MCF 10A (cell line): Measurements from ENCODE around the gene OR10G7. TPM values are rescaled to one million over a fixed set of nuclear protein-coding genes. Genes with fewer than 3 reads are reported as not detected.

ENCODE experiments used
- BruUV-seq: library from RNA; stranded (reverse); fragments of 400-500 nt; replicated peaks from 2 replicates; lab custom pipeline; 2021; lab: Mats Ljungman, UMichigan
- CTCF ChIA-PET: fragments of 300-600 bp; sonication (Branson Sonifier 250); formaldehyde crosslinking; extraction: SDS; loops from one replicate; lab custom pipeline; 2021; ENCODE audit warnings: antibody characterized with exemption, inconsistent platforms; lab: Yijun Ruan, JAX
- POLR2A ChIA-PET: fragments of 300-600, 350-650 bp; sonication (Branson Sonifier 250); formaldehyde crosslinking; extraction: SDS; loops from one replicate; lab custom pipeline; 2020; ENCODE audit warnings: antibody characterized with exemption, inconsistent platforms; lab: Yijun Ruan, JAX
- DNase-seq: peaks from one replicate; pipeline ENCODE4 v3.0.0-alpha.2; 2018; ENCODE audit not compliant: unreplicated experiment
- H3K27ac Mint-ChIP-seq: one replicate; pipeline ENCODE4 v1.8.0; 2022; ENCODE audit warnings: mild to moderate bottlenecking, low read depth, mixed read lengths; ENCODE audit not compliant: unreplicated experiment
- H3K27me3 Mint-ChIP-seq: one replicate; pipeline ENCODE4 v1.8.0; 2022; ENCODE audit warnings: mixed read lengths; ENCODE audit not compliant: insufficient read depth, unreplicated experiment
- H3K36me3 Mint-ChIP-seq: one replicate; pipeline ENCODE4 v1.8.0; 2022; ENCODE audit warnings: mild to moderate bottlenecking, moderate library complexity, mixed read lengths; ENCODE audit not compliant: insufficient read depth, unreplicated experiment
- H3K4me1 Mint-ChIP-seq: one replicate; pipeline ENCODE4 v1.8.0; 2022; ENCODE audit warnings: mixed read lengths; ENCODE audit not compliant: insufficient read depth, unreplicated experiment
- H3K4me3 Mint-ChIP-seq: one replicate; pipeline ENCODE4 v1.8.0; 2022; ENCODE audit warnings: mild to moderate bottlenecking, moderate library complexity, mixed read lengths; ENCODE audit not compliant: unreplicated experiment
- H3K9me3 Mint-ChIP-seq: one replicate; pipeline ENCODE4 v1.8.0; 2022; ENCODE audit warnings: mixed read lengths; ENCODE audit not compliant: unreplicated experiment
- CTCF ChIP-seq: fragments of 200-600 bp; IDR thresholded peaks from one replicate; pipeline ENCODE4 v1.8.0; 2022; ENCODE audit warnings: antibody characterized with exemption, mild to moderate bottlenecking; ENCODE audit not compliant: unreplicated experiment
- intact Hi-C: fragments of 100-400 bp; cut with micrococcal nuclease; formaldehyde crosslinking; loops from 2 replicates; pipeline ENCODE4 v1.14.1; 2022
- total RNA-seq: library from RNA; stranded (reverse); gene quantifications from 2 replicates; pipeline ENCODE4 v1.2.3, GENCODE V29; 2022

The OR10G7 gene
- total RNA-seq, 1 experiment from 2014 or later, result not detected

DNA sequence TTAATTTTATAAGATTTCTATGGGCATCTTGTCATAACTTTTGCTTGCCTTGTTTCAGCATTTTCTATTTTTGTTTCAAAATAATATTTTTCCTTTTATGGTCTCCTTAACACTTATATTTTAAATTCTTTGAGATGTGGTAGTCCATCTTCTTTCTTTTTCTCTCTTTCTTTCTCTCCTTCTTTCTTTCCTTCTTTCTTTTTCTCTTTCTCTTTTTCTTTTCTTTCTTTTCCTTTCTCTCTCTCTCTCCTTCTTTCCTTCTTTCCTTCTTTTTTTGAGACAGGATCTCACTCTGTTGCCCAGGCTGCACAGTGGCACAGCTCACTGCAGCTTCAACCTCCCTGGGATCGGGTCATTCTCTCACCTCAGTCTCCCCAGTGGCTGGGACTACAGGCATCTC is 36.1 kb upstream of the OR10G7 start:
- DNase-seq, result no peak
- intact Hi-C loops, result no loop called here

DNA sequence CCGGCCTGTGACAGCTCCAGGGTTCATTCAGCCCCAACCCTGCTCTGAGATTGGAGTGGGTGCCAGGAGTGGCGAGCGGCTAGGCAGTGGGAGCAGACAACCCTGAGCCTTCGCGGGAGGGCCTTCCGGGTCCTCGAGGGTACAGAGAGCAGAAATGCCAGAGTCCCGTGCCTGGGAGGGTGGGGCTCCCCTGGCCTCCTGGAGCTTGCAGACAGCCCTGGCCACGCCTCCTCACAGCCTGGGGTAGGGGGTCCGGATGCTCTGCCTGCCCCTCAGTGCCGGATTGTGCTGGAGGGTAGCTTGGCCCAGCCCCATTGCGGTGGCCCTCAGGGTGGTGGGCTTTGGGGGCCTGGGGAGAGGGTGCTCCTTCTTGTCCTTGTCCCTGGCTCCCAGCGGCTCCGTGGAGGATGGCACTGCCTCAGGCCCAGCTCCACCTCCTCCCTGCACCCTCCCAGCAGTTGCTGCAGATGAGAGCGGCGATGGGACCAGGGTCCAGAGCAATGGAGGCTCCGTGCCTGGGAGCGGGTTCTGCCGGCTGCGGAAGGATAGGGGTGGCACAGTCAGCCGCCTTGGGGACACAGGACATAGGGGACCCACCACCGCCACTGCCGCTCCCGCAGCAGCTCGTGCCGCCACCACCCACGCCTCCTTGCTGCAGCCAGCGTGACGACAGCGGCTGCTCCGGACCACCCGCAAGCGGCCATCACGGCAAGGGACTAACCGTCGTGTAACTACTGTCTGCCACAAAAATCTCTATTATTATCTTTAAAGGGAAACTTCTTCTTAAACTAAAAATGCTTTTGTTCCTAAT is 34.9 kb upstream of the OR10G7 start:
- H3K4me1 Mint-ChIP-seq, result no peaks in the 10 kb centered on the region
- no peak for DNase-seq
- CTCF ChIA-PET, result interaction anchor here (0.7 to 1.8 kb wide), 3 partner anchors 48 to 201 kb away, joined by 4 to 6 read pairs (median 5); no protein-coding TSS in a partner anchor
- no TSS peak for BruUV-seq
- H3K9me3 Mint-ChIP-seq, result no peaks in the 10 kb centered on the region
- no peaks in the 10 kb centered on the region for H3K36me3 Mint-ChIP-seq
- POLR2A ChIA-PET, result interaction anchor here (0.6 kb wide), 1 partner anchor 300 kb away, joined by 3 read pairs; no protein-coding TSS in a partner anchor
- TF ChIP-seq CTCF, result no peak
- H3K27me3 Mint-ChIP-seq, result no peaks in the 10 kb centered on the region
- peak overlapping the region; percentile 17 for H3K4me3 Mint-ChIP-seq
- H3K27ac Mint-ChIP-seq, result no peak overlapping the region
- intact Hi-C loops, result no loop called here

More for the DNA sequence above, 36.1 kb upstream of the OR10G7 start:
- no peaks in the 10 kb centered on the region for H3K27me3 Mint-ChIP-seq
- TF ChIP-seq CTCF, result no peak
- no TSS peak for BruUV-seq
- no peaks in the 10 kb centered on the region for H3K36me3 Mint-ChIP-seq
- H3K4me3 Mint-ChIP-seq, result no peak overlapping the region
- no peaks in the 10 kb centered on the region for H3K4me1 Mint-ChIP-seq
- H3K9me3 Mint-ChIP-seq, result no peaks in the 10 kb centered on the region
- POLR2A ChIA-PET, result interaction anchor here (1.3 kb wide), 1 partner anchor 118 kb away, joined by 4 read pairs; no protein-coding TSS in a partner anchor
- CTCF ChIA-PET, result no interaction called here
- H3K27ac Mint-ChIP-seq, result no peak overlapping the region

DNA sequence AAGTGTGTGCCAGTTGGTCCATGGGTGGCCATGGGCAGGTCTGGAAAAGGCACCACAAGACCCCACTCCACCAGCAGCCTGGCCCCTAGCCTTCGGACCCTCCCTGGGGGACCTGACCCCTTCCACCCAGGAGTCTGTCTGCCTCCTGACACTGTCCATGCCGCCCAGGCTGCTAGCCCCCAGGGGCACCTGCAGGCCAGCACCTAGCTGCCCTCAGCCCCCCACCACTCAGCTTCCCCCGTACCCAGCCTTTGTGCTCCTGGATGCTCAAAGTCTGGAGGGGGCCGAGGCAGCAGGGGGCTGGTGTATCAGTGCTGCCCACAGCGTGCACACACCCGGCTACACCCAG is 34.3 kb upstream of the OR10G7 start:
- Mint-ChIP-seq H3K27ac (no peak overlapping the region), H3K4me3 (no peak overlapping the region), H3K36me3 (no peaks in the 10 kb centered on the region), H3K4me1 (no peaks in the 10 kb centered on the region), H3K27me3 (no peaks in the 10 kb centered on the region), H3K9me3 (no peaks in the 10 kb centered on the region)
- TF ChIP-seq CTCF, result no peak
- no TSS peak for BruUV-seq
- CTCF ChIA-PET, result interaction anchor here (1.5 to 1.8 kb wide), 2 partner anchors 119 to 202 kb away, joined by 5 to 6 read pairs; no protein-coding TSS in a partner anchor
- intact Hi-C loops, result no loop called here
- POLR2A ChIA-PET, result no interaction called here
- no peak for DNase-seq

- POLR2A ChIA-PET, result no interaction called here
- no peaks in the 10 kb centered on the region for H3K36me3 Mint-ChIP-seq
These were observed 33.4 kb upstream of the OR10G7 start for GRCh38 chr11:124074554-124074953.

More at GRCh38 chr11:124074554-124074953, 33.4 kb upstream of the OR10G7 start:
- Mint-ChIP-seq H3K4me1 (peaks cover under 1% of the 10 kb centered on the region), H3K9me3 (no peaks in the 10 kb centered on the region), H3K27me3 (no peaks in the 10 kb centered on the region), H3K4me3 (no peak overlapping the region), H3K27ac (no peak overlapping the region)
- CTCF ChIA-PET, result interaction anchor here (0.6 to 1.8 kb wide), 3 partner anchors 14 to 203 kb away, joined by 3 to 6 read pairs (median 5); no protein-coding TSS in a partner anchor
- DNase-seq, result no peak
- intact Hi-C loops, result loop anchor here (5.0 kb wide), 2 partner anchors 328 to 332 kb away; partner anchors contain the start of gene ZNF202
- no TSS peak for BruUV-seq
- TF ChIP-seq CTCF, result no peak
